IPS-20b (cell line): ENCODE measurements around the gene KIAA0930.

ENCODE experiments used
- H3K27ac ChIP-seq: one replicate; pipeline ENCODE4 v1.5.1; 2013; ENCODE audit warnings: low read length
- H3K27me3 ChIP-seq: 2 replicates; pipeline ENCODE4 v1.6.1; 2013; ENCODE audit warnings: mild to moderate bottlenecking, low read length, inconsistent platforms; ENCODE audit not compliant: insufficient read depth
- H3K36me3 ChIP-seq: 2 replicates; pipeline ENCODE4 v1.6.1; 2013; ENCODE audit warnings: low read depth, mild to moderate bottlenecking, inconsistent platforms, low read length, moderate library complexity; ENCODE audit not compliant: insufficient read depth
- H3K4me1 ChIP-seq: 2 replicates; pipeline ENCODE4 v1.6.1; 2013; ENCODE audit warnings: mild to moderate bottlenecking, control low read depth, inconsistent platforms, low read length, moderate library complexity; ENCODE audit not compliant: insufficient read depth
- H3K4me3 ChIP-seq: 2 replicates; pipeline ENCODE4 v1.5.1; 2013; ENCODE audit warnings: mild to moderate bottlenecking, low read length, inconsistent platforms
- H3K9ac ChIP-seq: 2 replicates; pipeline ENCODE4 v1.6.1; 2013; ENCODE audit warnings: low read depth, mild to moderate bottlenecking, inconsistent platforms, low read length, moderate library complexity
- H3K9me3 ChIP-seq: 2 replicates; pipeline ENCODE4 v1.6.1; 2013; ENCODE audit warnings: mild to moderate bottlenecking, low read depth, low read length, inconsistent platforms; ENCODE audit not compliant: insufficient read depth

The KIAA0930 gene

GRCh38 chr22:45155050-45155840 is 85.4 kb downstream of the KIAA0930 start:
- Histone ChIP-seq H3K4me1 (peaks cover 4% of the 10 kb centered on the region), H3K27me3 (no peaks in the 10 kb centered on the region)

GRCh38 chr22:45154383-45154782 is 86.3 kb downstream of the KIAA0930 start:
- H3K4me1 ChIP-seq, result no peaks in the 10 kb centered on the region
- no peaks in the 10 kb centered on the region for H3K27me3 ChIP-seq
- H3K27ac ChIP-seq, result no peak overlapping the region
- H3K36me3 ChIP-seq, result peaks cover 55% of the 10 kb centered on the region
- H3K4me3 ChIP-seq, result no peak overlapping the region
- H3K9me3 ChIP-seq, result no peaks in the 10 kb centered on the region
- no peak overlapping the region for H3K9ac ChIP-seq

More at GRCh38 chr22:45155050-45155840, 85.4 kb downstream of the KIAA0930 start:
- Histone ChIP-seq H3K27ac (no peak overlapping the region), H3K36me3 (peaks cover 46% of the 10 kb centered on the region), H3K9me3 (no peaks in the 10 kb centered on the region), H3K4me3 (no peak overlapping the region), H3K9ac (no peak overlapping the region)

DNA sequence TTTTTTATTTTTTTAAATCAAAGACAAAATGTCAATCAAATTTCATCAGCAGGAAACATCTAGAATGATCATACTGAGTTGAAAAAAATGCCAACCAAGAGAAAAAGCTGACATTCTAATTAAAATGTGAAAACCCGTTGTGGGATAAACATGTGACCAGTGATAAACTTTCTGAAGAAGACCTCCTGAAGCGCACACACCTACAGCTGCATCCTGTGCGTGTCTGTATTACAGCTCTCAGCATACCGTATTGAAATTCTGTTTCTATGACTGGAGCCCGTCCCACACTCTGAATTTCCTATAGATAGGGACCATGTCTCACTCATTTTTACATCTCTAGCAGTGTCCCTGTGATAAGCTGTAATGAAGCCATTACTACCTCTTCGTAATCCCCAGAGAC is 89.2 kb downstream of the KIAA0930 start:
- H3K9me3 ChIP-seq, result no peaks in the 10 kb centered on the region
- H3K4me1 ChIP-seq, result no peaks in the 10 kb centered on the region
- no peak overlapping the region for H3K9ac ChIP-seq
- H3K27me3 ChIP-seq, result no peaks in the 10 kb centered on the region
- H3K4me3 ChIP-seq, result no peak overlapping the region
- peaks cover 47% of the 10 kb centered on the region for H3K36me3 ChIP-seq
- no peak overlapping the region for H3K27ac ChIP-seq

- H3K27ac ChIP-seq, result no peak overlapping the region
- no peaks in the 10 kb centered on the region for H3K9me3 ChIP-seq
- H3K4me3 ChIP-seq, result no peak overlapping the region
- no peak overlapping the region for H3K9ac ChIP-seq
- H3K36me3 ChIP-seq, result peaks cover 36% of the 10 kb centered on the region
- H3K4me1 ChIP-seq, result no peaks in the 10 kb centered on the region
- H3K27me3 ChIP-seq, result no peaks in the 10 kb centered on the region
Observed at GRCh38 chr22:45150139-45150538, 90.6 kb downstream of the KIAA0930 start.

- H3K36me3 ChIP-seq, result peaks cover 35% of the 10 kb centered on the region
- no peaks in the 10 kb centered on the region for H3K27me3 ChIP-seq
- H3K4me3 ChIP-seq, result no peak overlapping the region
- H3K9ac ChIP-seq, result no peak overlapping the region
- H3K27ac ChIP-seq, result no peak overlapping the region
- no peaks in the 10 kb centered on the region for H3K4me1 ChIP-seq
- no peaks in the 10 kb centered on the region for H3K9me3 ChIP-seq
Observed at GRCh38 chr22:45149671-45150070, 91.0 kb downstream of the KIAA0930 start.

- peaks cover 15% of the 10 kb centered on the region; the same call in 1 of the 2 replicates for H3K36me3 ChIP-seq
- no peaks in the 10 kb centered on the region for H3K9me3 ChIP-seq
- H3K9ac ChIP-seq, result no peak overlapping the region
- no peak overlapping the region for H3K27ac ChIP-seq
- H3K27me3 ChIP-seq, result no peaks in the 10 kb centered on the region
- H3K4me1 ChIP-seq, result no peaks in the 10 kb centered on the region
- no peak overlapping the region for H3K4me3 ChIP-seq
Observed at GRCh38 chr22:45144916-45145315, 95.8 kb downstream of the KIAA0930 start.

DNA sequence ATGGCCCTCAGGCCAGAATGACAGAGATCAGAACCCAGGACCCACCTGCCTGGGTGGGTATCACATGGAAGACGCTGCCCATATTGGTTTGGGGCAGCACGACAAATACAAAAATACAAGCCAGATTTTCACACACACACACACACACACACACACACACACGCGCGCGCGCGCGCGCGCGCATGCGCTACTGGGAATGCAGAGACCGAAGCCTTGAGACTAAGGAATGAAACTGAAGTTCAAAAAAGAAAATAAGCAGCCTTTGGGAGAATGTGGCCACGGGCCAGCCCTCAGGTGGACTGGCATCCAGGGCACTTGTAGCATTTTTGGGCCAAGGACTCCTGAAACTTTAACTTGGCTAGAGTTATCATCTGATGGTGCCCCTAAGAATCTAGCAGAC is 98.3 kb downstream of the KIAA0930 start:
- H3K27ac ChIP-seq, result no peak overlapping the region
- H3K9ac ChIP-seq, result no peak overlapping the region
- no peaks in the 10 kb centered on the region for H3K36me3 ChIP-seq
- H3K27me3 ChIP-seq, result no peaks in the 10 kb centered on the region
- H3K9me3 ChIP-seq, result no peaks in the 10 kb centered on the region
- no peak overlapping the region for H3K4me3 ChIP-seq
- H3K4me1 ChIP-seq, result no peaks in the 10 kb centered on the region
